DND-41 (cell line): Measurements from ENCODE around the gene ZNF497.
"Not testable (repeated sequence)": the region's sequence is repeated elsewhere in the genome, so short reads cannot be mapped to it uniquely, and the experiment has no call there.

ENCODE experiments used
- ATAC-seq: fragments of 200-7000 bp; cut with Tn5 transposase; 3 replicates; pipeline ENCODE4 v1.9.1; 2021; ENCODE audit warnings: low read depth; ENCODE audit not compliant: insufficient read depth
- DNase-seq: peaks from one replicate; pipeline ENCODE4 v3.0.0-alpha.2; 2020
- H2AFZ ChIP-seq: 2 replicates; pipeline ENCODE4 v1.6.0; 2012; ENCODE audit warnings: low read depth, low read length
- H3K27ac ChIP-seq: 2 replicates; pipeline ENCODE4 v1.5.1; 2012; ENCODE audit warnings: low read length, inconsistent platforms
- H3K27me3 ChIP-seq: fragments of 200-600 bp; sonication (generic); 2 replicates; pipeline ENCODE4 v1.6.0; 2012; ENCODE audit warnings: low read length, mild to moderate bottlenecking, inconsistent platforms; ENCODE audit not compliant: insufficient read depth, poor library complexity
- H3K36me3 ChIP-seq: 2 replicates; pipeline ENCODE4 v1.5.1; 2012; ENCODE audit warnings: low read length, inconsistent platforms; ENCODE audit not compliant: insufficient read depth
- H3K4me1 ChIP-seq: 2 replicates; pipeline ENCODE4 v1.5.1; 2012; ENCODE audit warnings: mild to moderate bottlenecking, low read length; ENCODE audit not compliant: insufficient read depth
- H3K4me2 ChIP-seq: 2 replicates; pipeline ENCODE4 v1.6.0; 2012; ENCODE audit warnings: mild to moderate bottlenecking, moderate library complexity, low read length, inconsistent platforms; ENCODE audit not compliant: insufficient read depth
- H3K4me3 ChIP-seq, 2 experiments: fragments of 200-600 bp in 1 of 2; shearing (Covaris generic) in 1 of 2; 2 replicates each; pipeline ENCODE4 v1.5.1; 2012 to 2016; ENCODE audit warnings: inconsistent platforms in 2 of 2, low read length in 2 of 2, mild to moderate bottlenecking in 2 of 2, low read depth in 1 of 2, moderate library complexity in 1 of 2
- H3K79me2 ChIP-seq: 2 replicates; pipeline ENCODE4 v1.6.0; 2012; ENCODE audit warnings: low read length, inconsistent platforms; ENCODE audit not compliant: insufficient read depth
- H3K9ac ChIP-seq: 2 replicates; pipeline ENCODE4 v1.6.0; 2012; ENCODE audit warnings: low read depth, mild to moderate bottlenecking, inconsistent platforms, low read length, moderate library complexity
- H3K9me3 ChIP-seq: 2 replicates; pipeline ENCODE4 v1.5.1; 2012; ENCODE audit warnings: low read length, moderate library complexity, mild to moderate bottlenecking, inconsistent platforms; ENCODE audit not compliant: insufficient read depth, severe bottlenecking
- H4K20me1 ChIP-seq: 2 replicates; pipeline ENCODE4 v1.6.0; 2012; ENCODE audit warnings: low read length; ENCODE audit not compliant: insufficient read depth
- CTCF ChIP-seq: IDR thresholded peaks from 2 replicates; pipeline ENCODE4 v1.5.1; 2012; ENCODE audit warnings: borderline replicate concordance, low read length, moderate library complexity, mild to moderate bottlenecking; ENCODE audit not compliant: poor library complexity, severe bottlenecking; ENCODE audit errors: extremely low read depth
- EZH2 ChIP-seq: IDR thresholded peaks from 3 replicates; pipeline ENCODE4 v1.6.1; 2012; ENCODE audit warnings: borderline replicate concordance, low read depth, mild to moderate bottlenecking, moderate library complexity, low read length, inconsistent platforms; ENCODE audit not compliant: severe bottlenecking

ZNF497 gene

GRCh38 chr19:58349590-58349989, 13.0 kb downstream of the ZNF497 start:
- Histone ChIP-seq H2AFZ (no peak overlapping the region), H3K4me3 (no peak overlapping the region), H3K4me1 (peaks cover 40% of the 10 kb centered on the region), H3K9me3 (no peaks in the 10 kb centered on the region), H3K36me3 (peaks cover 26% of the 10 kb centered on the region), H3K4me2 (peak overlapping the region; percentile 99), H3K9ac (no peak overlapping the region), H3K79me2 (peaks cover 35% of the 10 kb centered on the region), H3K27ac (no peak overlapping the region), H3K27me3 (no peaks in the 10 kb centered on the region), H4K20me1 (peaks cover 12% of the 10 kb centered on the region)
- no peak for ATAC-seq
- no peak for DNase-seq
- TF ChIP-seq EZH2 (no peak), CTCF (no peak)

GRCh38 chr19:58348080-58348479, 14.5 kb downstream of the ZNF497 start:
- Histone ChIP-seq H3K4me2 (peak overlapping the region; percentile 99), H3K4me1 (peaks cover 40% of the 10 kb centered on the region), H3K27ac (peak overlapping the region; percentile 80), H3K79me2 (peaks cover 35% of the 10 kb centered on the region), H3K9ac (peak overlapping the region; percentile 84), H3K4me3 (peak overlapping the region; percentile 100), H3K36me3 (peaks cover 15% of the 10 kb centered on the region), H2AFZ (peak overlapping the region; percentile 99)
- not testable (repeated sequence) for H3K9me3 ChIP-seq, H3K27me3 ChIP-seq, H4K20me1 ChIP-seq, DNase-seq, ATAC-seq

- peak overlapping the region; percentile 84 for H3K9ac ChIP-seq
Measured at GRCh38 chr19:58346961-58347929, 15.3 kb downstream of the ZNF497 start.

More at GRCh38 chr19:58346961-58347929, 15.3 kb downstream of the ZNF497 start:
- H3K36me3 ChIP-seq, result peaks cover 15% of the 10 kb centered on the region
- DNase-seq, result peak; percentile 86
- peak overlapping the region; percentile 99 for H3K4me2 ChIP-seq
- no peaks in the 10 kb centered on the region for H3K27me3 ChIP-seq
- H4K20me1 ChIP-seq, result peaks cover 5% of the 10 kb centered on the region
- TF ChIP-seq EZH2, result no peak
- TF ChIP-seq CTCF, result no peak
- peaks cover 40% of the 10 kb centered on the region for H3K4me1 ChIP-seq
- H2AFZ ChIP-seq, result peak overlapping the region; percentile 99
- peak overlapping the region; percentile 100 for H3K4me3 ChIP-seq
- H3K27ac ChIP-seq, result peak overlapping the region; percentile 80
- H3K79me2 ChIP-seq, result peaks cover 35% of the 10 kb centered on the region
- no peaks in the 10 kb centered on the region for H3K9me3 ChIP-seq
- peak; percentile 85 for ATAC-seq
